ENCODE data around the gene GCHFR.

The GCHFR gene

GRCh38 chr15:40763801-40764628, at the start of gene GCHFR:
Gene GCHFR, plus strand, starts transcription at chr15:40764068. Its CDS starts 113 bp downstream, at chr15:40764181.
- Histone ChIP-seq H3K36me3 (ENCODE audit: insufficient read depth, low read length) (no peaks in the 10 kb centered on the region; the same call in 1 of the 2 replicates), H3K9me3 (ENCODE audit: low read depth, low read length) (no peaks in the 10 kb centered on the region), H3K9ac (ENCODE audit: insufficient read length) (peak within 1 kb of the TSS; percentile 73), H3K4me3 (peak within 1 kb of the TSS; percentile 79), H3K27ac (peak within 1 kb of the TSS; percentile 88)
- no peak for DNase-seq (ENCODE audit: low read depth, low spot score)
- TF ChIP-seq FOXP2 (optimal IDR thresholded peaks at IDR 0.05; ENCODE audit: control extremely low read depth, extremely low read length, insufficient read depth) (no peak), POLR2AphosphoS5 (IDR thresholded peaks at IDR 0.05; ENCODE audit: borderline replicate concordance, low read depth, low read length) (peak; percentile 39; the same call in 1 of the 2 replicates)

GRCh38 chr15:40714144-40714543, 49.7 kb upstream of the GCHFR start:
- no peaks in the 10 kb centered on the region for H3K9me3 ChIP-seq (ENCODE audit: low read depth, low read length)
- TF ChIP-seq EZH2 (IDR thresholded peaks at IDR 0.05) (no peak), POLR2AphosphoS5 (IDR thresholded peaks at IDR 0.05; ENCODE audit: borderline replicate concordance, low read depth, low read length) (no peak), FOXP2 (optimal IDR thresholded peaks at IDR 0.05; ENCODE audit: control extremely low read depth, extremely low read length, insufficient read depth) (no peak)

GRCh38 chr15:40716165-40716564, 47.7 kb upstream of the GCHFR start:
- no peak overlapping the region for H3K9ac ChIP-seq (ENCODE audit: insufficient read length)
- H3K9me3 ChIP-seq (ENCODE audit: low read depth, low read length), result no peaks in the 10 kb centered on the region
- no peak for DNase-seq (ENCODE audit: low read depth, low spot score)
- TF ChIP-seq FOXP2 (optimal IDR thresholded peaks at IDR 0.05; ENCODE audit: control extremely low read depth, extremely low read length, insufficient read depth) (no peak), POLR2AphosphoS5 (IDR thresholded peaks at IDR 0.05; ENCODE audit: borderline replicate concordance, low read depth, low read length) (no peak), EZH2 (IDR thresholded peaks at IDR 0.05) (no peak)
- H3K36me3 ChIP-seq (ENCODE audit: insufficient read depth, low read length), result peaks cover 40% of the 10 kb centered on the region
- H3K27ac ChIP-seq, result no peak overlapping the region
- H3K4me3 ChIP-seq, result no peak overlapping the region

More at GRCh38 chr15:40714144-40714543, 49.7 kb upstream of the GCHFR start:
- Histone ChIP-seq H3K4me3 (no peak overlapping the region), H3K27ac (no peak overlapping the region), H3K9ac (ENCODE audit: insufficient read length) (no peak overlapping the region), H3K36me3 (ENCODE audit: insufficient read depth, low read length) (peaks cover 52% of the 10 kb centered on the region)
- DNase-seq (ENCODE audit: low read depth, low spot score), result no peak

- Histone ChIP-seq H3K9ac (ENCODE audit: insufficient read length) (no peak overlapping the region), H3K9me3 (ENCODE audit: low read depth, low read length) (no peaks in the 10 kb centered on the region), H3K27ac (no peak overlapping the region), H3K36me3 (ENCODE audit: insufficient read depth, low read length) (peaks cover 15% of the 10 kb centered on the region; the same call in 1 of the 2 replicates), H3K4me3 (no peak overlapping the region)
- TF ChIP-seq POLR2AphosphoS5 (IDR thresholded peaks at IDR 0.05; ENCODE audit: borderline replicate concordance, low read depth, low read length) (no peak), FOXP2 (optimal IDR thresholded peaks at IDR 0.05; ENCODE audit: control extremely low read depth, extremely low read length, insufficient read depth) (no peak), EZH2 (IDR thresholded peaks at IDR 0.05) (no peak)
- no peak for DNase-seq (ENCODE audit: low read depth, low spot score)
Measured at GRCh38 chr15:40721701-40722100, 42.2 kb upstream of the GCHFR start.

GRCh38 chr15:40722354-40722753, 41.5 kb upstream of the GCHFR start:
- H3K9me3 ChIP-seq (ENCODE audit: low read depth, low read length), result no peaks in the 10 kb centered on the region
- no peak for DNase-seq (ENCODE audit: low read depth, low spot score)
- H3K9ac ChIP-seq (ENCODE audit: insufficient read length), result no peak overlapping the region
- H3K27ac ChIP-seq, result 0 out of 2 replicates have a peak overlapping the region, but pooled peaks have one; percentile 26
- peaks cover 12% of the 10 kb centered on the region; the same call in 1 of the 2 replicates for H3K36me3 ChIP-seq (ENCODE audit: insufficient read depth, low read length)
- no peak for TF ChIP-seq FOXP2 (optimal IDR thresholded peaks at IDR 0.05; ENCODE audit: control extremely low read depth, extremely low read length, insufficient read depth)
- TF ChIP-seq POLR2AphosphoS5 (IDR thresholded peaks at IDR 0.05; ENCODE audit: borderline replicate concordance, low read depth, low read length), result no peak
- no peak for TF ChIP-seq EZH2 (IDR thresholded peaks at IDR 0.05)
- no peak overlapping the region for H3K4me3 ChIP-seq

GRCh38 chr15:40722934-40723333, 40.9 kb upstream of the GCHFR start:
- TF ChIP-seq FOXP2 (optimal IDR thresholded peaks at IDR 0.05; ENCODE audit: control extremely low read depth, extremely low read length, insufficient read depth) (no peak), POLR2AphosphoS5 (IDR thresholded peaks at IDR 0.05; ENCODE audit: borderline replicate concordance, low read depth, low read length) (no peak), EZH2 (IDR thresholded peaks at IDR 0.05) (no peak)
- DNase-seq (ENCODE audit: low read depth, low spot score), result no peak
- H3K27ac ChIP-seq, result no peak overlapping the region
- peaks cover 7% of the 10 kb centered on the region; the same call in 1 of the 2 replicates for H3K36me3 ChIP-seq (ENCODE audit: insufficient read depth, low read length)
- H3K9me3 ChIP-seq (ENCODE audit: low read depth, low read length), result no peaks in the 10 kb centered on the region
- H3K4me3 ChIP-seq, result no peak overlapping the region
- H3K9ac ChIP-seq (ENCODE audit: insufficient read length), result no peak overlapping the region

- Histone ChIP-seq H3K27ac (no peak overlapping the region), H3K9me3 (ENCODE audit: low read depth, low read length) (no peaks in the 10 kb centered on the region), H3K9ac (ENCODE audit: insufficient read length) (no peak overlapping the region), H3K36me3 (ENCODE audit: insufficient read depth, low read length) (peaks cover 7% of the 10 kb centered on the region), H3K4me3 (no peak overlapping the region)
- TF ChIP-seq FOXP2 (optimal IDR thresholded peaks at IDR 0.05; ENCODE audit: control extremely low read depth, extremely low read length, insufficient read depth) (no peak), POLR2AphosphoS5 (IDR thresholded peaks at IDR 0.05; ENCODE audit: borderline replicate concordance, low read depth, low read length) (no peak), EZH2 (IDR thresholded peaks at IDR 0.05) (no peak)
- DNase-seq (ENCODE audit: low read depth, low spot score), result no peak
Measured at GRCh38 chr15:40723919-40724318, 39.9 kb upstream of the GCHFR start.

GRCh38 chr15:40731034-40731433, 32.8 kb upstream of the GCHFR start:
- H3K4me3 ChIP-seq, result peak overlapping the region; percentile 8; the same call in 1 of the 2 replicates
- H3K9ac ChIP-seq (ENCODE audit: insufficient read length), result no peak overlapping the region
- peak overlapping the region; percentile 79 for H3K27ac ChIP-seq
- no peaks in the 10 kb centered on the region for H3K9me3 ChIP-seq (ENCODE audit: low read depth, low read length)
- no peak for DNase-seq (ENCODE audit: low read depth, low spot score)
- H3K36me3 ChIP-seq (ENCODE audit: insufficient read depth, low read length), result peaks cover 54% of the 10 kb centered on the region
- TF ChIP-seq POLR2AphosphoS5 (IDR thresholded peaks at IDR 0.05; ENCODE audit: borderline replicate concordance, low read depth, low read length), result no peak
- no peak for TF ChIP-seq FOXP2 (optimal IDR thresholded peaks at IDR 0.05; ENCODE audit: control extremely low read depth, extremely low read length, insufficient read depth)
- TF ChIP-seq EZH2 (IDR thresholded peaks at IDR 0.05), result no peak

Measured in SK-N-MC (cell line).